IPS-18a (cell line): ENCODE data around the gene PCCA.

Source experiments
- H3K27ac ChIP-seq: one replicate; pipeline ENCODE4 v1.5.1; 2013; ENCODE audit warnings: low read length
- H3K27me3 ChIP-seq: one replicate; pipeline ENCODE4 v1.6.1; 2013; ENCODE audit warnings: mild to moderate bottlenecking, low read length; ENCODE audit not compliant: control insufficient read depth, insufficient read depth
- H3K36me3 ChIP-seq: one replicate; pipeline ENCODE4 v1.6.1; 2013; ENCODE audit warnings: low read depth, low read length; ENCODE audit not compliant: control insufficient read depth
- H3K4me1 ChIP-seq: one replicate; pipeline ENCODE4 v1.6.1; 2013; ENCODE audit warnings: low read depth, low read length; ENCODE audit not compliant: control insufficient read depth
- H3K4me3 ChIP-seq: one replicate; pipeline ENCODE4 v1.5.1; 2013; ENCODE audit warnings: low read length
- H3K9ac ChIP-seq: one replicate; pipeline ENCODE4 v1.6.1; 2013; ENCODE audit warnings: mild to moderate bottlenecking, low read length, moderate library complexity
- H3K9me3 ChIP-seq: one replicate; pipeline ENCODE4 v1.6.1; 2013; ENCODE audit warnings: low read depth, low read length; ENCODE audit not compliant: control insufficient read depth

Gene PCCA

DNA sequence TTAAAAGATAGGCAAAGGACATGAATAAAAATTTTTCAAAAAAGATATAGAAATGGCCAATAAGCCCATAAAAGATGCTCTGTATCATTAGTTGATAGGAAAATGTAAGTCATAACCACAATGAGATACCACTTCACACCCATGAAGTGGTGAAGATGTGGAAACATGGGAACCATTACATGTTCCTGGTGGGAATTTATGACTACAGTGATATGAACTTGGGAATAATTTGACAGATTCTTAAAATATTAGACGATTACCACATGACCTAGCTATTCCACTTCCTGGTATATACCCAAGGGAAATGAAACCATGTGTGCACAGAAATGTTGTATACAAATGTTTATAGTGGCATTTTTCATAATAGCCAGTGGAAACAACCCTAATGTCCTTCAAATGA lies 267.5 kb downstream of the PCCA start:
- H3K9me3 ChIP-seq, result no peaks in the 10 kb centered on the region
- H3K36me3 ChIP-seq, result no peaks in the 10 kb centered on the region
- H3K27me3 ChIP-seq, result no peaks in the 10 kb centered on the region
- no peak overlapping the region for H3K9ac ChIP-seq
- H3K27ac ChIP-seq, result no peak overlapping the region
- H3K4me3 ChIP-seq, result no peak overlapping the region
- peaks cover 14% of the 10 kb centered on the region for H3K4me1 ChIP-seq

GRCh38 chr13:100356889-100357288 lies 268.0 kb downstream of the PCCA start:
- no peak overlapping the region for H3K4me3 ChIP-seq
- H3K36me3 ChIP-seq, result no peaks in the 10 kb centered on the region
- no peak overlapping the region for H3K9ac ChIP-seq
- peaks cover 14% of the 10 kb centered on the region for H3K4me1 ChIP-seq
- H3K27ac ChIP-seq, result no peak overlapping the region
- H3K27me3 ChIP-seq, result no peaks in the 10 kb centered on the region
- no peaks in the 10 kb centered on the region for H3K9me3 ChIP-seq

DNA sequence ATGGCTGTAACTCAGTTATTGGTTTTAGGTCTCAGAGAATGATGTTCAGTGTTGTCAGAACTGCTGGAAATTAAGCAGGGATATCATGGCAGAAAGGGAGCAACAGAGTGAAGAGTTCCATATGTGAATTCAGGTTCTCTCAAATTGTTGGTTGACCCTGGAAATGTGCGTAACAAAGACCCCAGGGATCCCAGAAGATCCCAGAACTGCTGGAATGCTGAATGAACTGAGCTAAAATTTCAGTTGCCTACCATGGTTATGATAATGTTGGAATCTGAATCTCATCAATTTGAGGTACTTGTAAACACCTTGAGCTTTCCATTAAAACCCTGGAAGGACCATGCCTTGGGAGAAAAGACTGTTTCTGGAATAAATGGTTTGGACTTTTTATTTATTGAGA lies 268.9 kb downstream of the PCCA start:
- Histone ChIP-seq H3K4me3 (peak overlapping the region; percentile 16), H3K36me3 (no peaks in the 10 kb centered on the region), H3K4me1 (peaks cover 20% of the 10 kb centered on the region), H3K9ac (no peak overlapping the region), H3K27ac (peak overlapping the region; percentile 39), H3K9me3 (no peaks in the 10 kb centered on the region), H3K27me3 (no peaks in the 10 kb centered on the region)

DNA sequence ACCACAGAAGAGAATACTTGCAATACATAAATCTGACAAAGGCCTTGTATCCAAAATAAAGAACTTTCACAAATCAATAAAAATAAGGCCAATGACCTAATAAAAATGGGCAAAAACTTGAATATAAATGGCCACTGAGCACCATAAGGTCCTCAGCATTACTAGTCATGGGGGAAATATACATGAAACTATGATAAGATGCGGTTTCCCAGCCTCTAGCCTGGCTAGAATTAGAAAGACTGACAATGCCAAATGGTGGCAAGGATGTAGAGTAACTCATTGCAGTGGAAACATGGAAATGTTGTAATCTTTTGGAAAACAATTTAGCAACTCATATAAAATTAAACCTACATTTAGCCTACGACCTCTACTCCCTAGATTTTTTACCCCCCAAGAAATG lies 272.6 kb downstream of the PCCA start:
- H3K4me3 ChIP-seq, result no peak overlapping the region
- no peaks in the 10 kb centered on the region for H3K9me3 ChIP-seq
- H3K4me1 ChIP-seq, result peaks cover 32% of the 10 kb centered on the region
- H3K36me3 ChIP-seq, result no peaks in the 10 kb centered on the region
- no peak overlapping the region for H3K9ac ChIP-seq
- no peaks in the 10 kb centered on the region for H3K27me3 ChIP-seq
- H3K27ac ChIP-seq, result no peak overlapping the region

DNA sequence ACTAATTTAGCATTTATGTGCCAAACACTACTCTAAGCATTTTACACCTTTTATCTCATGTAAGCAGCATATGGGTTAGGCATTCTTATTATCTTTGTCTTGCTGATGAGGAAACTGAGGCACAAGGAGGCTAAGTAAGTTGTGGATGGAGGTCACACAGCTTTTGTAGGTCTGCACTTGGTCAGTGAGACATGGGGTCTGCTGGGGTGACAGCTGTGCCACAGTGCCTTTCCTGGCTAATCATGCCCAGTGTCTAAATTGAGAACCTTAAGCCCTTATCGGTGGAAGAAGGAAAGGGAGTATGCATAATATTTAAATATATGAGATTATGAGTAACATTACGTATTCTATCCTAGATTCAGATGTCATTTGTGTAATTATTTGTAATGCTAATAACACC lies 273.5 kb downstream of the PCCA start:
- H3K4me1 ChIP-seq, result peaks cover 27% of the 10 kb centered on the region
- H3K9ac ChIP-seq, result no peak overlapping the region
- no peaks in the 10 kb centered on the region for H3K36me3 ChIP-seq
- H3K9me3 ChIP-seq, result no peaks in the 10 kb centered on the region
- H3K4me3 ChIP-seq, result no peak overlapping the region
- no peak overlapping the region for H3K27ac ChIP-seq
- H3K27me3 ChIP-seq, result no peaks in the 10 kb centered on the region

- H3K27me3 ChIP-seq, result no peaks in the 10 kb centered on the region
- H3K4me3 ChIP-seq, result no peak overlapping the region
- H3K27ac ChIP-seq, result no peak overlapping the region
- H3K4me1 ChIP-seq, result peaks cover 23% of the 10 kb centered on the region
- no peak overlapping the region for H3K9ac ChIP-seq
- H3K9me3 ChIP-seq, result no peaks in the 10 kb centered on the region
- no peaks in the 10 kb centered on the region for H3K36me3 ChIP-seq
Measured at GRCh38 chr13:100362781-100363180, 273.9 kb downstream of the PCCA start.

DNA sequence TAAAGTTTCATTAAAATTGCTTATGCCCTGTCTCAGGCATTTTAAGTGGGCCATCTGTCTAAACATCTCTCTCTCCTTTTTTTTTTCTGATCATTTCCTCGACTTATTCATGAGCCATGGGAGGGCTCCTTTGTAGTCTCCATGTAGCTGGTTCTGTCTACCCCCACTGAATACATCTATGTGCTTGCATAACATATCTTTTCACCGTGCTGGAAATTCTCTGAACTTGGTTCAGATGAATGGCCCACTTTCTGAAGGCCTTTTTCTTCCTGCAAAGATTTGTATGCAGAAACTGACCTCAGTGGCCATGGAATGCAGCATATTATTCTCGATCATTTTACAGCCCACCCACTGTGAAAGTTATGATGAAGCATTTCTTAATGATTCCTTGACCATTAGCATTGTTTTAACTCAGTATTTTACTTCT lies 274.4 kb downstream of the PCCA start:
- no peaks in the 10 kb centered on the region for H3K36me3 ChIP-seq

GRCh38 chr13:100363874-100364273 lies 275.0 kb downstream of the PCCA start:
- Histone ChIP-seq H3K27ac (no peak overlapping the region), H3K36me3 (no peaks in the 10 kb centered on the region), H3K4me3 (no peak overlapping the region), H3K9me3 (no peaks in the 10 kb centered on the region), H3K9ac (no peak overlapping the region), H3K27me3 (no peaks in the 10 kb centered on the region), H3K4me1 (peaks cover 19% of the 10 kb centered on the region)

More for the DNA sequence above, 274.4 kb downstream of the PCCA start:
- Histone ChIP-seq H3K4me1 (peaks cover 19% of the 10 kb centered on the region), H3K4me3 (no peak overlapping the region), H3K9ac (no peak overlapping the region), H3K27ac (no peak overlapping the region), H3K9me3 (no peaks in the 10 kb centered on the region), H3K27me3 (no peaks in the 10 kb centered on the region)

DNA sequence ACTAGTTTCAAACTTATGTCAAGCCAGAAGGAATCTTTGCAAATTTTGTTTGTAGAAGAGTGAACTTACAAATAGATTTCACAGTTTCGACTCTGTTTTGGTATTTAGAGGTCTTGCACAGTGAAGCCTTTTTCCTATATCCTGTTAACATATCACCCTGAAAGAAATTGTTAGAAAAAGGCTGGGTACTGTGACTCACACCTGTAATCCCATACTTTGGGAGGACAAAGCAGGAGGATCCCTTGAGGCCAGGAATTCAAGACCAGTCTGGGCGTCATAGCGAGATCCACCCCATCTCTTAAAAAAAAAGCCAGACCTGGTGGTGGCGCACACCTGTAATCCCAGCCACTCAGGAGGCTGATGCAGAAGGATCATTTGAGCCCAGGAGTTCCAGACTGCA lies 275.7 kb downstream of the PCCA start:
- H3K36me3 ChIP-seq, result no peaks in the 10 kb centered on the region
- H3K27ac ChIP-seq, result no peak overlapping the region

DNA sequence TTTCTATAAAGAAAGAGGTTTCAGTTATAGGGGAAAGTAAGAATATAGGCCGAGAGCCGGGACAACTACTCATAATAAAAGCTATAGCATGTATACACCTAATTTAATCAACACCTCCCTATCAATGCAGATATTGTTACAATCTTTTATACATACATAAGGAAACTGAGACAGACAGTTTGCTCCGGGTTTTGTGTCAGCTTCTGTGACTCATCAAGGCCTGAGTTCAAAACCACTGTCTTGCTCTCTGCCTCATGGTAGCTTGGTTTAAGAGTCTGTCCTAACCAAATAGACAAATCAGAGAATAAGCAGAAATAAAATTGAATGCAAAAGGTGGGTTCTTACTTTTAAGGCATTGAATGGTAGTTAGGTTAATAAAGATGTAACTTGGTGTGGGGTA lies 276.8 kb downstream of the PCCA start:
- no peak overlapping the region for H3K9ac ChIP-seq
- peaks cover 19% of the 10 kb centered on the region for H3K4me1 ChIP-seq
- H3K27ac ChIP-seq, result no peak overlapping the region
- H3K4me3 ChIP-seq, result no peak overlapping the region
- H3K27me3 ChIP-seq, result no peaks in the 10 kb centered on the region
- no peaks in the 10 kb centered on the region for H3K9me3 ChIP-seq
- H3K36me3 ChIP-seq, result no peaks in the 10 kb centered on the region

More for the DNA sequence above, 275.7 kb downstream of the PCCA start:
- Histone ChIP-seq H3K9me3 (no peaks in the 10 kb centered on the region), H3K27me3 (no peaks in the 10 kb centered on the region), H3K9ac (no peak overlapping the region), H3K4me3 (no peak overlapping the region), H3K4me1 (peaks cover 19% of the 10 kb centered on the region)

DNA sequence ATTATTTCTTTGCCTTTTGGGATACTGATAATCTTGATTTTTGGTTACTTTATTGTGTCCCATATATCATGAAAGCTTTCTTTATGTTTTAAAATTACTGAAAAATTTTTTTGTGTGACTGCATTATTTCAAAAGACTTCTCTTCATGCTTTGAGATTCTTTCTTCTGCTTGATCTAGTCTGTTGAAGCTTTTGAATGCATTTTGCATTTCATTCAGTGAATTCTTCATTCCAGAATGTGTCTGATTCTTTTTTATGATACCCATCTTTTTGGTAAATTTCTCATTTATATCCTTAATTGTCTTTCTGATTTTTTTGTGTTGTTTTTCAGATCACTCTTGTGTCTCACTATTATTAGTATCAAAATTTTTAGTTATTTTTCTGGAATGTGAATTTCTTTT lies 289.6 kb downstream of the PCCA start:
- Histone ChIP-seq H3K36me3 (no peaks in the 10 kb centered on the region), H3K9ac (no peak overlapping the region), H3K4me1 (no peaks in the 10 kb centered on the region), H3K9me3 (no peaks in the 10 kb centered on the region), H3K4me3 (no peak overlapping the region), H3K27ac (no peak overlapping the region), H3K27me3 (no peaks in the 10 kb centered on the region)

DNA sequence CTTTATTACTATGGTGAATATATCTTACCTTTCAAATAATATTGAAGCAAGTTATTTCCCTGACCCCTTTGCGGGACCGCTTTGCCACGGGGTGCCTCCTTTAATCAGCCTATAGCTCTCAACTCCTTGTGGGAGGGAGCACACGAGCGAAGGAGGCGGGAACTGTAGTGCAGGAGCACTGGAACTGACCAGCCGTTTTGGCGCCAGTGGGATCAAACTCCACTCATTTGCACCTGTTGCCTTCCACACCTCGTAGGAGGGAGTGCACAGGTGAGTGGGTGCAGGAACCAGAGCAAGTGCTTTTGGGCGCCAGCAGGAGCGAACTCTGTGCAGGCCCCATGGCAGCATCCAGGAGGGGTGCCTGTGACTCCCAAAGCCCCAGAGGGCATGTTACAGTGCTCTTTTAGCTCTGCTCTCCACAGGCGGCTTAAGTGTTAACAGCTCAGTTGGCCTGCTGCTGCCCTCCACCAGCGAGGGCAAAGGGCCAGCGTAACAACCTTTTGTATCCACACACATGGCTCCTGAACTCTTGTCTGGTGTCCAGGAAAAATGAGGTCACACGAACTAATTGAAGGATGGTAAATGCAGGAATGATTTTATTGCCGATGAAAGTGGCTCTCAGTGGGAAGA lies 292.8 kb downstream of the PCCA start:
- Histone ChIP-seq H3K9me3 (no peaks in the 10 kb centered on the region), H3K36me3 (no peaks in the 10 kb centered on the region), H3K27me3 (no peaks in the 10 kb centered on the region), H3K9ac (no peak overlapping the region), H3K27ac (no peak overlapping the region), H3K4me3 (no peak overlapping the region), H3K4me1 (no peaks in the 10 kb centered on the region)
